Astrocyte of the cerebellum (primary cell): Measurements from ENCODE around the gene LMOD1.

Experiments used
- DNase-seq: peaks from one replicate; pipeline ENCODE4 v3.0.0-alpha.2; 2011; ENCODE audit warnings: low read depth
- H3K4me3 ChIP-seq: 2 replicates; pipeline ENCODE4 v1.5.1; 2011; ENCODE audit warnings: mild to moderate bottlenecking, low read depth, low read length, moderate library complexity
- in situ Hi-C: cut with HindIII; loops from 2 replicates; pipeline ENCODE4 v1.10.0; 2017; ENCODE audit warnings: low sequenced_read_pairs
- TF ChIP-seq, protein P1 (sequence below): IDR thresholded peaks from 2 replicates; pipeline ENCODE4 v1.5.1; 2012; ENCODE audit warnings: low read length, low read depth, moderate library complexity, mild to moderate bottlenecking; ENCODE audit errors: missing control alignments

LMOD1 gene

DNA sequence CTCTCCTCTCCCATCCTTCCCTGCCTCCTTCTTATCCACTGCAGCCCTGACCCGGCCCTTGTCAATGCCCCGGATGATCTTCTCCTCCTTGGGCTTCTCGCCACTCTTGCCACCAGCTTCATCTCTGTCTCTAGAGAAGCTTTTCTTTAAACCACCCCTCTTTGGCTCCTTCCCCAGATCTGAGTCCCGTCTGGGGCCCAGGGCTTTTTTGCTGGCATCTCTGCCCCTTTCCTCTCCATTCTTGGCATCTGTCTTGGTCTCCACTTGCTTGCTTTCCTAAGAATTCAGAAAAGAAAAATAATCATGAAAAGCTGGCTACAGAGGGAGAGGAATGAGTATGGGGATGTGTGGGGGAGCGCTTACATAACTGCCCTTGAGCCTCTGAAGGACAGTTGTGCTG, 45.9 kb downstream of the LMOD1 start:
- TF ChIP-seq, protein P1, sequence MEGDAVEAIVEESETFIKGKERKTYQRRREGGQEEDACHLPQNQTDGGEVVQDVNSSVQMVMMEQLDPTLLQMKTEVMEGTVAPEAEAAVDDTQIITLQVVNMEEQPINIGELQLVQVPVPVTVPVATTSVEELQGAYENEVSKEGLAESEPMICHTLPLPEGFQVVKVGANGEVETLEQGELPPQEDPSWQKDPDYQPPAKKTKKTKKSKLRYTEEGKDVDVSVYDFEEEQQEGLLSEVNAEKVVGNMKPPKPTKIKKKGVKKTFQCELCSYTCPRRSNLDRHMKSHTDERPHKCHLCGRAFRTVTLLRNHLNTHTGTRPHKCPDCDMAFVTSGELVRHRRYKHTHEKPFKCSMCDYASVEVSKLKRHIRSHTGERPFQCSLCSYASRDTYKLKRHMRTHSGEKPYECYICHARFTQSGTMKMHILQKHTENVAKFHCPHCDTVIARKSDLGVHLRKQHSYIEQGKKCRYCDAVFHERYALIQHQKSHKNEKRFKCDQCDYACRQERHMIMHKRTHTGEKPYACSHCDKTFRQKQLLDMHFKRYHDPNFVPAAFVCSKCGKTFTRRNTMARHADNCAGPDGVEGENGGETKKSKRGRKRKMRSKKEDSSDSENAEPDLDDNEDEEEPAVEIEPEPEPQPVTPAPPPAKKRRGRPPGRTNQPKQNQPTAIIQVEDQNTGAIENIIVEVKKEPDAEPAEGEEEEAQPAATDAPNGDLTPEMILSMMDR, result no peak
- no peak overlapping the region for H3K4me3 ChIP-seq
- in situ Hi-C loops, result no loop called here
- DNase-seq, result no peak

DNA sequence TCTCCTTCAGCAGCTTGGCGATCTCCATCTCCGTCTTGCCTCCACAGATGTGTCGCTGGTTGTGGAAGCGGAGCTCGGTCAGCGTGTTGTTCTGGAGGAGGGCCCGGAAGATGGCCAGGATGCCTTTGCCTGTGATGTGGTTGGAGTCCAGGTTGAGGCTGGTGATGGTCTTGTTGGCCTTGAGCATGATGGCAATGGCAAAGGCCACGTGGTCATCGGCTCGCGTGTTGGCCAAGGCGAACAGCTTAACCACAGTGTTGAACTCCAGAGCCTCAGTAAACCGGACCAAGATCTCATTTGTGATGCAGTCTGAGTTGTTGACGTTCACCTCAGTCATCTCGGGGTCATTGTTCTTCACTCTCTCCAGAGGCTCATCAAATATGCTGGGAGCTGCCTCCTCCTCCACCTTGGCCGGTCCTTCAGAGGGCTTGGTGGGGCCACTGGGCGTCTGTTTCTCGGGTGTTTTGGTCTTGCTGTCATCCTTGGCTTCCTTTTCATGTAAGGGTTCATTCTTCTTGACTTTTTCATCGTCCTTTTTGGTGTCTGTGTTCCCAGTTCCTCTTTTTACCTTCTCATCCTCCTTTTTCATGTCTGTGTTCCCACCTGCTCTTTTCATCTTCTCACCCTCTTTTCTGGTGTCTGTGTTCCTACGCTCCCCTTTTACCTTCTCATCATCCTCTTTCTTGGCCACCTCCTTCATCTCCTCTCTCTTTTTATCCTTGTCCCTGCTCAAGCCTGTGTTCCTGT, 46.5 kb downstream of the LMOD1 start:
- TF ChIP-seq, protein P1, result no peak
- in situ Hi-C loops, result no loop called here
- no peak for DNase-seq
- no peak overlapping the region for H3K4me3 ChIP-seq

DNA sequence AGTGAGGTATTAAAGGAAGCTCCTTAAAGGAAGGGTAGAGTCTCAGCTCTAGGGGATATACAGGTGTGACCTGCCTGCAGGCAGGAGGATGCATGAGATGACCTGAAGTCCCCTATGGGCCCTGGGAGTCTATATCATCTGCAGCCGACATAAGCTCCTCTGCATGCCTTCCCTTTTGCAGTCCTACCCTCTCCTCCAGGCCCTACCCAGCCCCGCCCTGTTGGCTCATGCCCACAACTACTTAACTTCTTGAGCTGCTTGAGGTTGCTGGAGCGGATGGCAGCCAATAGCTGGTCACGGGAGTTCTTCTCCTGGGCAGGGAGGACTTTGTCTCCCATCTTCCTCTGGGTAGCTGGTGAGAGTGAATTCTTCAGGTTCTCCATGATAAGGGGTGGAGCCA, 47.4 kb downstream of the LMOD1 start:
- TF ChIP-seq, protein P1, result no peak
- no peak for DNase-seq
- H3K4me3 ChIP-seq, result no peak overlapping the region
- in situ Hi-C loops, result no loop called here

DNA sequence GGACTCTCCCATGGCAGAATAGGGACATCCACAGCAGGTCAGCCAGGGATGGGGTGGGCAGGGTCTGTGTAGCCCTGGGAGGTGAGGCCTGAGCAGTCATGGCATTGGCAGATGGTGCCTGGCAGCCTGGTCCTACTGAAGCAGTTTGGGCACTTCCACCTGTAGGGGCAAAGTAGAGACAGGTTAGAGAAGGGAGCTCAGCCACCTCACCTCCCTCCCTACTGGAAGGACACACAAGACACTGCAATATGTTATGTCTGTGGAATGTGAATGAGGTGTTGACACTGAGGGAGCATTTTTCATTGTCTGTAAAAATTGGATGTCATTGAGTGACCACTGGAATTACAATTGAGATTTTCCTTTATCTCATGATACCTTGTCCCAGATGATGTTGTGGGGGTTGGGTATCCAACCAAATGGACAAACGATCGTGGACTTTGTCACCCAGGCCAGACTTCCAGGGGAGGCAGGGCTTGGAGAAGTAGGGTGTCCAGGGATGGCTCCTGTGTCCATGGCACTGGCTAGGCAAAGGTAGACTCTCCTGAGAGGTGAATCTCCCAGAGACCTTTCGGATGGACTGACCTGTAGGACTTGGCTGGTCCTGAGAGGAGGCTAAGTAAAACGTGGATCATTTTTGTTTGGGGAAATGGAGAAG, 48.0 kb downstream of the LMOD1 start:
- in situ Hi-C loops, result no loop called here
- TF ChIP-seq, protein P1, result no peak
- H3K4me3 ChIP-seq, result no peak overlapping the region

DNA sequence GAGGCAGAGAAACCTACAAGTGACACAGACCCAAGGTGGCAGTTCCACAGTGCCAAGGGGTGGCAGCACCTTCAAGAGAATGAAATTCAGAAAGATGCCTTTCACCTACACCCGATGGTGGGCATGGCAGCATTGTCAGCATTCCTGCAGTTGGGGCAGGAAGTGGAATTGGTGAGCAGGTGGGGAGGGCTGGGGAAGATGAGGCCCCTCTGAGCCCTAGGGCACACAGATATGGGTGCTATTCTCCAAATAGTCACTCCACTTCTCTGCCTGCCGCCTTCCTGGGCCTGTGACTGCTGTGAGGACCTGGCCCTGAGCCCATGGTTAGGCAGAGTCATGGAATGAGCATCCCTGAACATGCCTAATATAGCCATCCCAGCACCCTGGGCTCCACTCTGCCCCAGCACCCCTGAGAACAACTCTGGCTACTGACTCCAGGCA, 49.4 kb downstream of the LMOD1 start:
- no peak for DNase-seq
- in situ Hi-C loops, result no loop called here
- H3K4me3 ChIP-seq, result no peak overlapping the region
- TF ChIP-seq, protein P1, result no peak

More for the DNA sequence above, 48.0 kb downstream of the LMOD1 start:
- no peak for DNase-seq

DNA sequence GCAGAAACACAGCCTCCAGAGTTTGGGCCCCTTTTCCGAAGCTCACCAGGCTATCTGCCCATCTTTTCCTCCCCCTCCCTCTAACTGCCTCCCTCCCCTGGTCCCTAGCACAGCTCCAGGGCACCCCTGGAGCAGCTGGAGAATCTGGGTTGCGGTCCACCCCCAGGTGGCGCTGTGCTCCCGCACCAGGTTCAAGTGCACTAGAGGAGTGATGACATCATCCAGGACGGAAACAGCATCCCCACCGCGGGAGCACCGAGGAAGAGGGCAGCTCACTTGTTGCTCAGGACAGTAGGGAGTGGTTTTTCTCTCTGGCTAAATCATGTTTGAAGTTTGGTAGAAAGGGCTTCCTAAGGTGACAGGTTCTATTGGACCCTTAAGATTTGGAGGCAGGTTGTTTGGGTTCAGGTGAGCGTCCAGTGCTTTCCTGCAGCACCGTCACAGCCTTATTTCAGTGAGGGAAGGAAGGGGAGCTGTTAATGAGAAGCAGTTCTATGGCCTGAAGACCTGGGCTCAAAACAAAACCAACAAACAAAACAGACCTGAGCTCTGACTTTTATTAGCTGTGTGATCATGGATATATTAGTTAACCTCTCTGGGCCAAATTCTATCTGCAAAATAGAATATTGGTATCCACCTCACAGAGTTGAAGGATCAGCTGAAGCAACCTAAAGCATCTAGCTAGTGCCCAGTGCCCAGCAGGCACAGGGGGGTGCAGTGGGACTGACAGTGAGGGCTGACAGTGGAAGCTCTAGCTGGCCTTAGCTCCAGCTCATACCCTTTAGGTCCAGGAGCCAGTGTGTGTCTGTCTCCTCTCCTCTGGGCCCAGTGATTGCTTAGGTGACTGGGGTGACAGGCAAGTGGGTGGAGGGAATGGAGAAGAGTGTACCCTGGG, 50.2 kb downstream of the LMOD1 start:
- peak; percentile 83 for DNase-seq
- in situ Hi-C loops, result no loop called here
- no peak overlapping the region for H3K4me3 ChIP-seq
- TF ChIP-seq, protein P1, result peak; percentile 94
